H9 (cell line): ENCODE results near the gene LGMN. TPM values are rescaled to one million over a fixed set of nuclear protein-coding genes. Genes with fewer than 3 reads are reported as not detected.

Experiments used
- DNase-seq: peaks from one replicate; pipeline ENCODE4 v3.0.0-alpha.2; 2017
- H2AFZ ChIP-seq: one replicate; pipeline ENCODE4 v1.6.1; 2013; ENCODE audit warnings: mild to moderate bottlenecking, low read length, control low read depth, moderate library complexity
- H2AK5ac ChIP-seq: 2 replicates; pipeline ENCODE4 v1.6.1; 2013; ENCODE audit warnings: low read length, control low read depth, mixed read lengths; ENCODE audit not compliant: insufficient read length
- H2BK120ac ChIP-seq: one replicate; pipeline ENCODE4 v1.6.1; 2013; ENCODE audit warnings: low read depth, mild to moderate bottlenecking, low read length, control low read depth, inconsistent platforms; ENCODE audit not compliant: poor library complexity, severe bottlenecking
- H2BK12ac ChIP-seq: 2 replicates; pipeline ENCODE4 v1.6.1; 2013; ENCODE audit warnings: low read length, control low read depth, mixed read lengths, low read depth; ENCODE audit not compliant: insufficient read length
- H2BK15ac ChIP-seq: 2 replicates; pipeline ENCODE4 v1.6.1; 2013; ENCODE audit warnings: low read depth, low read length, control low read depth
- H2BK20ac ChIP-seq: one replicate; pipeline ENCODE4 v1.6.1; 2013; ENCODE audit warnings: low read depth, mild to moderate bottlenecking, low read length, control low read depth, inconsistent platforms; ENCODE audit not compliant: poor library complexity, severe bottlenecking
- H2BK5ac ChIP-seq: 2 replicates; pipeline ENCODE4 v1.6.1; 2013; ENCODE audit warnings: low read length, control low read depth, mixed read lengths; ENCODE audit not compliant: insufficient read length
- H3K14ac ChIP-seq: 2 replicates; pipeline ENCODE4 v1.6.1; 2013; ENCODE audit warnings: low read length, control low read depth; ENCODE audit not compliant: insufficient read depth
- H3K18ac ChIP-seq: 2 replicates; pipeline ENCODE4 v1.6.1; 2013; ENCODE audit warnings: low read depth, mild to moderate bottlenecking, mixed read lengths, low read length, control low read depth; ENCODE audit not compliant: insufficient read length
- H3K23ac ChIP-seq: 2 replicates; pipeline ENCODE4 v1.6.1; 2013; ENCODE audit warnings: low read length, control low read depth, mixed read lengths, low read depth; ENCODE audit not compliant: insufficient read length
- H3K23me2 ChIP-seq: 2 replicates; pipeline ENCODE4 v1.6.1; 2013; ENCODE audit warnings: low read depth, mild to moderate bottlenecking, mixed read lengths, low read length, control low read depth; ENCODE audit not compliant: insufficient read length, poor library complexity, severe bottlenecking
- H3K27ac ChIP-seq: 2 replicates; pipeline ENCODE4 v1.5.1; 2013; ENCODE audit warnings: low read length, control low read depth, mixed read lengths, low read depth; ENCODE audit not compliant: insufficient read length
- H3K27me3 ChIP-seq: 2 replicates; pipeline ENCODE4 v1.6.1; 2013; ENCODE audit warnings: low read length, control low read depth, inconsistent platforms; ENCODE audit not compliant: insufficient read depth
- H3K4ac ChIP-seq: 2 replicates; pipeline ENCODE4 v1.6.1; 2013; ENCODE audit warnings: low read depth, mild to moderate bottlenecking, control low read depth, inconsistent platforms, low read length, moderate library complexity
- H3K4me1 ChIP-seq: 2 replicates; pipeline ENCODE4 v1.6.1; 2013; ENCODE audit warnings: low read length, control low read depth, inconsistent platforms; ENCODE audit not compliant: insufficient read depth
- H3K4me2 ChIP-seq: 2 replicates; pipeline ENCODE4 v1.6.1; 2013; ENCODE audit warnings: low read length, control low read depth, mixed read lengths; ENCODE audit not compliant: insufficient read length, insufficient read depth
- H3K56ac ChIP-seq: 2 replicates; pipeline ENCODE4 v1.6.1; 2013; ENCODE audit warnings: low read depth, mild to moderate bottlenecking, mixed read lengths, low read length, control low read depth; ENCODE audit not compliant: insufficient read length
- H3K79me1 ChIP-seq: 2 replicates; pipeline ENCODE4 v1.6.1; 2013; ENCODE audit warnings: low read depth, mild to moderate bottlenecking, moderate library complexity, low read length, control low read depth, inconsistent platforms; ENCODE audit not compliant: insufficient read depth, poor library complexity, severe bottlenecking
- H3K79me2 ChIP-seq: 2 replicates; pipeline ENCODE4 v1.6.1; 2013; ENCODE audit warnings: low read length, control low read depth, inconsistent platforms; ENCODE audit not compliant: insufficient read depth
- H3K9ac ChIP-seq: 2 replicates; pipeline ENCODE4 v1.6.1; 2013; ENCODE audit warnings: low read length, control low read depth, mixed read lengths; ENCODE audit not compliant: insufficient read length; ENCODE audit errors: extremely low read depth
- H3K9me3 ChIP-seq: one replicate; pipeline ENCODE4 v1.6.1; 2013; ENCODE audit warnings: low read depth, low read length, inconsistent platforms; ENCODE audit not compliant: control insufficient read depth
- H3T11ph ChIP-seq: one replicate; pipeline ENCODE4 v1.6.1; 2013; ENCODE audit warnings: mild to moderate bottlenecking, low read length, control low read depth, inconsistent platforms
- H4K20me1 ChIP-seq: one replicate; pipeline ENCODE4 v1.6.1; 2013; ENCODE audit not compliant: control insufficient read depth, insufficient read length, insufficient read depth
- H4K5ac ChIP-seq: 2 replicates; pipeline ENCODE4 v1.6.1; 2013; ENCODE audit warnings: low read depth, mild to moderate bottlenecking, mixed read lengths, low read length, control low read depth; ENCODE audit not compliant: insufficient read length
- H4K8ac ChIP-seq: replicated peaks from 2 replicates; pipeline ENCODE4 v1.6.1; 2013; ENCODE audit warnings: low read length, control low read depth, mixed read lengths, low read depth; ENCODE audit not compliant: insufficient read length
- H4K91ac ChIP-seq: 2 replicates; pipeline ENCODE4 v1.6.1; 2013; ENCODE audit warnings: low read depth, mild to moderate bottlenecking, moderate library complexity, mixed read lengths, low read length, control low read depth; ENCODE audit not compliant: insufficient read length
- H3K27ac Mint-ChIP-seq, 3 experiments: 2 replicates in 2 of 3; 3 replicates in 1 of 3; pipeline ENCODE4 v1.8.0; 2020 to 2021; ENCODE audit warnings: mixed read lengths in 3 of 3, mild to moderate bottlenecking in 1 of 3, moderate library complexity in 1 of 3
- H3K27me3 Mint-ChIP-seq: 2 replicates; pipeline ENCODE4 v1.8.0; 2021; ENCODE audit warnings: low read depth, mild to moderate bottlenecking, moderate library complexity, mixed read lengths
- H3K36me3 Mint-ChIP-seq, 3 experiments: 2 replicates in 2 of 3; 3 replicates in 1 of 3; pipeline ENCODE4 v1.8.0; 2020 to 2021; ENCODE audit warnings: low read depth in 3 of 3, mixed read lengths in 3 of 3; ENCODE audit not compliant: insufficient read depth in 1 of 3
- H3K4me1 Mint-ChIP-seq, 2 experiments: 2 replicates each; pipeline ENCODE4 v1.8.0; 2020; ENCODE audit warnings: mixed read lengths in 2 of 2
- H3K4me3 Mint-ChIP-seq, 2 experiments: 2 replicates in 1 of 2; 3 replicates in 1 of 2; pipeline ENCODE4 v1.8.0; 2020 to 2021; ENCODE audit warnings: mild to moderate bottlenecking in 2 of 2, mixed read lengths in 2 of 2, moderate library complexity in 1 of 2
- H3K9me3 Mint-ChIP-seq, 2 experiments: 2 replicates in 1 of 2; 3 replicates in 1 of 2; pipeline ENCODE4 v1.8.0; 2020; ENCODE audit warnings: mild to moderate bottlenecking in 2 of 2, mixed read lengths in 2 of 2, moderate library complexity in 1 of 2
- CTCF ChIP-seq: fragments of 200-600 bp; sonication (generic); conservative IDR thresholded peaks from 3 replicates; pipeline ENCODE4 v1.8.0; 2021; ENCODE audit warnings: antibody characterized with exemption, mild to moderate bottlenecking
- WGBS: extraction: QIAGEN DNeasy Blood & Tissue Kit; methylation state at CpG from one replicate; pipeline ENCODE4 v1.1.7; 2013; ENCODE audit warnings: missing lambda C conversion rate, low lambda C conversion rate, mixed read lengths; ENCODE audit not compliant: insufficient read length; ENCODE audit errors: extremely low coverage; 5-methylcytosine and 5-hydroxymethylcytosine counted together
- total RNA-seq: library from RNA; stranded (reverse); gene quantifications from 2 replicates; pipeline ENCODE4 v1.2.1, GENCODE V29; 2021

The LGMN gene
- total RNA-seq, 1 experiment from 2014 or later = 55.3 TPM

DNA sequence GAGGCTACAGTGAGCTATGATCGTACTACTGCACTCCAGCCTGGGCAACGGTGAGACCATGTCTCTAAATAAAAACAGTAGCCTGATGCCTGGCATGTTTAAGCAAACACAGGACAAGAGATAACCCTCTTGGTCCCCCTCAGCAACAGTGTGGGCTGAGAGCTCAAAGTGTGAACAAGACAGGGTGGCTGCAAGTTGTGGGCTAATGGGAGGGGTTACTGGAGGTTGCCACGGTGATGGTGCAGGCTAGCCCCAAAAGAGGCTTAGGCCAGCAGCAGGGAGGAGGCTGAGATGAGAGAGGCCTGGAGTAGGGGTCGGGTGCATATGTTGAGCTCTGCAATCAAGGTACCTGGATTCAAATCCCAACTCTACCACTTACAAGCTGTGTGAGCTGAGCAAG is 3.4 kb upstream of the LGMN start:
- H3K4me1 ChIP-seq = no peaks in the 10 kb centered on the region
- H2BK20ac ChIP-seq = no peak overlapping the region
- no peak overlapping the region for H3K56ac ChIP-seq
- Mint-ChIP-seq H3K4me3 (no peak overlapping the region; a peak in 1 of 5 replicates), H3K4me1 (peaks cover 17 to 19% of the 10 kb centered on the region in 2 experiments), H3K27ac (no peak overlapping the region; a peak in 1 of 7 replicates), H3K27me3 (peaks cover 25% of the 10 kb centered on the region), H3K9me3 (peaks cover 3 to 7% of the 10 kb centered on the region in 2 experiments; a peak in 2 of 5 replicates), H3K36me3 (peaks cover 2 to 4% (median 3%) of the 10 kb centered on the region in 3 experiments; a peak in 6 of 7 replicates)
- no peaks in the 10 kb centered on the region for H3K27me3 ChIP-seq
- no peak overlapping the region for H2BK120ac ChIP-seq
- no peak overlapping the region for H2BK5ac ChIP-seq
- H3K79me1 ChIP-seq = no peaks in the 10 kb centered on the region
- no peak overlapping the region for H3K18ac ChIP-seq
- H3K9me3 ChIP-seq = no peaks in the 10 kb centered on the region
- no peak overlapping the region for H2AK5ac ChIP-seq
- H4K8ac ChIP-seq = no peak overlapping the region
- TF ChIP-seq CTCF = no peak
- H4K5ac ChIP-seq = no peak overlapping the region
- no peak overlapping the region for H3K14ac ChIP-seq
- peaks cover 10% of the 10 kb centered on the region for H3K23me2 ChIP-seq
- H3T11ph ChIP-seq = no peak overlapping the region
- no peak overlapping the region for H2AFZ ChIP-seq
- DNase-seq = no peak
- no peaks in the 10 kb centered on the region for H3K79me2 ChIP-seq
- no CpG with 5 or more reads among the region's 4 CpGs for WGBS
- H3K9ac ChIP-seq = no peak overlapping the region
- no peak overlapping the region for H3K4ac ChIP-seq
- H3K27ac ChIP-seq = no peak overlapping the region
- H3K23ac ChIP-seq = no peak overlapping the region
- no peak overlapping the region for H3K4me2 ChIP-seq
- no peak overlapping the region for H2BK15ac ChIP-seq
- no peaks in the 10 kb centered on the region for H4K20me1 ChIP-seq
- no peak overlapping the region for H2BK12ac ChIP-seq
- H4K91ac ChIP-seq = no peak overlapping the region
